Neutrophil (primary cell): ENCODE measurements around the gene SMAD6.

Experiments used
- H3K27ac ChIP-seq: fragments of 200-600 bp; sonication (generic); 2 replicates; pipeline ENCODE4 v1.5.1; 2016; ENCODE audit warnings: mild to moderate bottlenecking, moderate library complexity
- H3K27me3 ChIP-seq: fragments of 200-600 bp; sonication (generic); 2 replicates; pipeline ENCODE4 v1.6.0; 2016; ENCODE audit warnings: mild to moderate bottlenecking
- H3K36me3 ChIP-seq: fragments of 200-600 bp; sonication (generic); 2 replicates; pipeline ENCODE4 v1.5.1; 2017
- H3K4me1 ChIP-seq, 2 experiments: fragments of 200-600 bp in 1 of 2; sonication (generic) in 1 of 2; 1 replicate in 1 of 2; 2 replicates in 1 of 2; pipeline versions ENCODE4 v1.5.1 to v1.6.1; 2013 to 2016; ENCODE audit warnings: low read depth in 1 of 2, low read length in 1 of 2, mild to moderate bottlenecking in 1 of 2, moderate library complexity in 1 of 2; ENCODE audit not compliant: control insufficient read depth in 1 of 2, insufficient read depth in 1 of 2
- H3K4me3 ChIP-seq, 2 experiments: fragments of 200-600 bp in 1 of 2; sonication (generic) in 1 of 2; 1 replicate in 1 of 2; 2 replicates in 1 of 2; pipeline ENCODE4 v1.5.1; 2013 to 2016; ENCODE audit warnings: low read depth in 1 of 2, low read length in 1 of 2, mild to moderate bottlenecking in 1 of 2, moderate library complexity in 1 of 2
- H3K9me3 ChIP-seq: fragments of 200-600 bp; sonication (generic); 2 replicates; pipeline ENCODE4 v1.5.1; 2016
- TF ChIP-seq, protein P1 (sequence below): fragments of 200-600 bp; sonication (generic); IDR thresholded peaks from 2 replicates; pipeline ENCODE4 v1.5.1; 2016; ENCODE audit warnings: antibody characterized with exemption

Gene SMAD6

DNA sequence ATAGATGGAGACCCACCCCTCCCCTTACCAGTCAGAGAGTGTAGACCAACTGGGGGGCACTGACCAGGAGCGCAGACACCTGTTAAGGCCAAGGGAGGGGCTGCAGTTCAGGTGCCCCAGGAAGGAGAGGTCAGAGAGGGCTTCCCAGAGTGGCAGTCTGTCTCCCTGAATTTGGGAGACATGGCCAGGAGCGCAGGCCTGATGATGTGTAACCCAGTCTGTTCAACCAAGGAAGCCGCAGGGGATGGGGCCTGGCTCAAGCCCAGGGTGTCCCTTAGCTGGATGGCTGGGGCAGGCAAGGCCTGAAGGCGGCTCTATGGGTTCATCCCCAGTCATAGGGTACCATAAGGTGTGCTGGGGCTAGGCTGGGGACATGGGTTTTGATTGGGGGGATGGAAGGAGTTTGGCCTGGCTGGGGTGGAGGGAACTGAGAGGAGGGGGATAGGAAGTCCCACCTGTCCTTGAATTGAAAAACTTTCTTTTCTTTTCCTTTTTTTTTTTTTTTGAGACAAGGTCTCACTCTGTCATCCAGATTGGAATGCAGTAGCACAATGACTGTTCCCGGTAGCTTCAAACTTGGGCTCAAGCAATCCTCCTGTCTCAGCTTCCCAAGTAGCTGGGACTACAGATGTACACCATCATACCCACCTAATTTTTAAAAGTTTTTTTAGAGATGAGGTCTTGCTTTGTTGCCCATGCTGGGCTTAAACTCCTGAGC is 75.7 kb downstream of the SMAD6 start:
- H3K36me3 ChIP-seq, result no peaks in the 10 kb centered on the region
- peaks cover 0 to 3% of the 10 kb centered on the region in 2 experiments for H3K4me1 ChIP-seq
- TF ChIP-seq, protein P1, sequence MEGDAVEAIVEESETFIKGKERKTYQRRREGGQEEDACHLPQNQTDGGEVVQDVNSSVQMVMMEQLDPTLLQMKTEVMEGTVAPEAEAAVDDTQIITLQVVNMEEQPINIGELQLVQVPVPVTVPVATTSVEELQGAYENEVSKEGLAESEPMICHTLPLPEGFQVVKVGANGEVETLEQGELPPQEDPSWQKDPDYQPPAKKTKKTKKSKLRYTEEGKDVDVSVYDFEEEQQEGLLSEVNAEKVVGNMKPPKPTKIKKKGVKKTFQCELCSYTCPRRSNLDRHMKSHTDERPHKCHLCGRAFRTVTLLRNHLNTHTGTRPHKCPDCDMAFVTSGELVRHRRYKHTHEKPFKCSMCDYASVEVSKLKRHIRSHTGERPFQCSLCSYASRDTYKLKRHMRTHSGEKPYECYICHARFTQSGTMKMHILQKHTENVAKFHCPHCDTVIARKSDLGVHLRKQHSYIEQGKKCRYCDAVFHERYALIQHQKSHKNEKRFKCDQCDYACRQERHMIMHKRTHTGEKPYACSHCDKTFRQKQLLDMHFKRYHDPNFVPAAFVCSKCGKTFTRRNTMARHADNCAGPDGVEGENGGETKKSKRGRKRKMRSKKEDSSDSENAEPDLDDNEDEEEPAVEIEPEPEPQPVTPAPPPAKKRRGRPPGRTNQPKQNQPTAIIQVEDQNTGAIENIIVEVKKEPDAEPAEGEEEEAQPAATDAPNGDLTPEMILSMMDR, result no peak
- H3K9me3 ChIP-seq, result no peaks in the 10 kb centered on the region
- H3K27me3 ChIP-seq, result peaks cover 4% of the 10 kb centered on the region
- H3K4me3 ChIP-seq, result no peak overlapping the region
- H3K27ac ChIP-seq, result no peak overlapping the region

DNA sequence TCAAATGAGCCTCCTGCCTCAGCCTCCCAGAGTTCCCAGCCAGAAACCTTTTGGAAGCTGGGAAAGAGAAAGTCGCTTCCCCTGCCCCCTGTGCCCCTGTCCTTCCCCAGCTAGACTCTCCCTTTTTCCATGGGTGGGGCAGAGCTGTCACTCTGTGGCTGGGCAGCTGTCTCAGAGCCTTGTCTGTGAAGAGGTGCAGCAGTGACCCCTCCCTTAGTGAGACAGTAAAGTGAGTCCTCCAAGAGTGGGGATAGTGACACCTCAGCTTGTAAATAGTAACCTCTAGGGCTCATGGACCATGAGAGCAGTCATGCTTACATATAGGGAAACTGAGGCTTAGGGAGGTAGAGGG is 76.3 kb downstream of the SMAD6 start:
- H3K4me1 ChIP-seq, result peaks cover 0 to under 1% of the 10 kb centered on the region in 2 experiments
- TF ChIP-seq, protein P1, result no peak
- no peak overlapping the region for H3K27ac ChIP-seq
- no peaks in the 10 kb centered on the region for H3K9me3 ChIP-seq
- H3K27me3 ChIP-seq, result peaks cover 4% of the 10 kb centered on the region
- H3K4me3 ChIP-seq, result no peak overlapping the region
- H3K36me3 ChIP-seq, result no peaks in the 10 kb centered on the region

DNA sequence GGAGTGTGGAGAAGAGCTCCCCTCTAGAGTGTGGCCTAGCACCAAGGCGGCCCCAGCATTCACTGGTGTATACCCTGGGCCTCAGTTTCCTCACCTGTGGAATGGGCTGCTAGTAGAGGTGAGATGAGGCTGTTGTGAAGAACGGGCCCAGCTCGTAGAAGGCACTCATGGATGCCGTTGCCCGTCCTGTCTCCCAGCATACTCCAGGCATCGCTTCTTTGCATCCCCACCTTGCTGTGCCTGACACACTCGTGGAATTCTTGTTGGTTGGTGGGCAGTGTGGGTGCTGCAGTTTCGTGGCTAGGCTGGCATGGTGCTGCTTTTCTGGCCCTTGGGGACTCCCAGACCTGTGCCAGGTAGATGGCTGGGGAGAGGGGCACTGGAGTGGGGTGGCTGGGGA is 76.7 kb downstream of the SMAD6 start:
- Histone ChIP-seq H3K9me3 (no peaks in the 10 kb centered on the region), H3K4me1 (no peaks in the 10 kb centered on the region), H3K36me3 (no peaks in the 10 kb centered on the region), H3K27ac (no peak overlapping the region), H3K27me3 (peaks cover 1% of the 10 kb centered on the region), H3K4me3 (no peak overlapping the region)
- TF ChIP-seq, protein P1, result no peak

DNA sequence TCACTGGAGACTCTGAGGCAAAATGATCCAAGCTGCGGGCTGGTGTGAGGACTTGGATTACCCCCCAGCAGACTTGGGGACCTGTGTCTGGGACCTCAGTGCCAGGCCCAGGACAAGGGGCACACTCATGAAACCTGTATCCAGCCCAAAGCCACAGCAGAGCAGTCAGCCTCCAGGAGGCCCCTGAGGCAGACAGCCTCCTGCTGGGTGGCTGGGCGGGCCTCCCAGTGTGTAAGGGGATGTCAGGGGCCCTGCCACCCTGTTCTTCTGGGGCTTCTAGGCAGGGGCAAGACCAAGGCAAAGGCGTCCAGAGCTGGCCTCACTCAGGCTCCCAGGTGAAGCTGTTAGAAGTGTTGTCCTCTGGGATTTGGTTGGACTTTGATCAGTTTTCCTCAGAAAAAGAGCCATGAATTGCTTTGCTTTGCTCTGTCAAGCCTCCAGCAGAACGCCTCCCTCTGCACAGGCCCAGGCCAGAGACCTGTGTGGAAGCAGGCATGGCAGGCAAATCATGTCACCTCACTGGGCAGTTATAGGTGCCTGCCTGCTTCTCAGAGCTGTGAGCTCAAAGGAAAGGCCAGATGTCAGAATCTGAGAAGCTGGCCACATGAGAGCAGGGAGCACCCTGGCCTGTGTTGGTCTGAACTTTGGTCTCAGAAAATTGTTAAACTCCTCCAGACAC is 77.4 kb downstream of the SMAD6 start:
- no peaks in the 10 kb centered on the region for H3K9me3 ChIP-seq
- no peak overlapping the region for H3K27ac ChIP-seq
- H3K27me3 ChIP-seq, result no peaks in the 10 kb centered on the region
- no peak overlapping the region for H3K4me3 ChIP-seq
- TF ChIP-seq, protein P1, result no peak
- no peaks in the 10 kb centered on the region for H3K36me3 ChIP-seq
- no peaks in the 10 kb centered on the region for H3K4me1 ChIP-seq

DNA sequence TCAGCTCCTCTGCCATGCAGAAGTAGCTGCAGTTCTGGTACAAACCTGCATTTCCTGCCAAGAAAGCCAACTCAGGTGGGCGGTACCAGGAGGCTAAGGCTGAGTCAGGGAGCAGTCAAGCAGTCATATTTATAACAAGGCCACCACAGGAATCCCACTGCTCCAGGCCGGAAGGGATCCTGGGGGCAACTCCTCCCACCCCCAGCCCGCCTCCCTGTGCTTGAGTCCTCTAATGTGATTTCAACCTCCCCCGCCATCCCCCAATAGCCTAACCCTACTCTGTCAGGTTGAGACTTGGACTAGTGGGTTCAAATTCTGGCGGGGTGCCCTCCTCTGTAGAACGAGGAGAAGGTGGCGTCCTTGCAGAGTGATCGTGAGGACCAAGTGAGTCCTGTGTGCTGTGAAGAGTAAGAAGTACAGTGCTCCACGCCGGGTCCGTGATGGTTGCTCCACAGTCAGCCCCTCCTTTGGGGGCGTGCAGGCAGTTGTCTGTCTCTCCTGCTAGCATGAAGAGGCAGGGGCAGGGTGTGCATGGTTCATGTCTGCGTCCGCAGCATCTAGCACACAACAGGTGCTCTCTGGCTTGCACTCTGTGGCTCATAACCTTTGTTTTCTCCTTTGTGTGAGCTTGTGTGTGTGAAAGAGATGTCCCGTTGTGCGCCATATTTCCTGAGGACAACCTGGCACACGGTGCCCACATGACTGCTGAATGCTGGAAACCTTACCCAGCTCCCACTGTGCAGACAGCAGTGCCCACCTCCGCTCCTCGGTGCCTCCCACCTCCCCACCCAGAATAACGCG is 78.3 kb downstream of the SMAD6 start:
- Histone ChIP-seq H3K4me3 (no peak overlapping the region), H3K4me1 (no peaks in the 10 kb centered on the region), H3K9me3 (no peaks in the 10 kb centered on the region), H3K27me3 (no peaks in the 10 kb centered on the region), H3K27ac (no peak overlapping the region), H3K36me3 (no peaks in the 10 kb centered on the region)
- TF ChIP-seq, protein P1, result no peak
